CD4-positive, alpha-beta T cell (primary cell): ENCODE results near the gene SMIM44. TPM values are rescaled to one million over a fixed set of nuclear protein-coding genes. Genes with fewer than 3 reads are reported as not detected.

Source experiments
- ATAC-seq: fragments of 200-7000 bp; cut with Tn5 transposase; one replicate; pipeline ENCODE4 v1.10.0; 2022; ENCODE audit warnings: mild to moderate bottlenecking; ENCODE audit not compliant: poor library complexity
- CTCF ChIA-PET: fragments of 350-600 bp; sonication (Branson Sonifier 250); formaldehyde crosslinking; loops from one replicate; lab custom pipeline; 2021; ENCODE audit warnings: antibody characterized with exemption, inconsistent platforms; lab: Charles Lee
- POLR2A ChIA-PET: fragments of 350-600 bp; sonication (Branson Sonifier 250); formaldehyde crosslinking; loops from one replicate; lab custom pipeline; 2021; ENCODE audit warnings: antibody characterized with exemption, inconsistent platforms; lab: Charles Lee
- DNase-seq, 14 experiments: peaks; one replicate each; pipeline ENCODE4 v3.0.0-alpha.2; 2013 to 2020; ENCODE audit warnings: mixed read lengths in 2 of 14
- H3K27ac ChIP-seq, 2 donors: one replicate each; pipeline versions ENCODE4 v1.5.1 to v1.7.0; 2013; ENCODE audit warnings: low read length in 2 of 2, low read depth in 1 of 2, mild to moderate bottlenecking in 1 of 2
- H3K27me3 ChIP-seq, 2 experiments: 1 replicate in 1 of 2; 2 replicates in 1 of 2; pipeline versions ENCODE4 v1.6.1 to v1.7.0; 2013; ENCODE audit warnings: low read length in 2 of 2, control low read depth in 1 of 2, mild to moderate bottlenecking in 1 of 2, moderate library complexity in 1 of 2; ENCODE audit not compliant: insufficient read depth in 2 of 2, control insufficient read depth in 1 of 2
- H3K36me3 ChIP-seq: one replicate; pipeline ENCODE4 v1.6.1; 2013; ENCODE audit warnings: low read length, control low read depth; ENCODE audit not compliant: insufficient read depth
- H3K4me1 ChIP-seq: one replicate; pipeline ENCODE4 v1.6.1; 2013; ENCODE audit warnings: low read length, control low read depth; ENCODE audit not compliant: insufficient read depth
- H3K4me3 ChIP-seq: one replicate; pipeline ENCODE4 v1.5.1; 2013; ENCODE audit warnings: mild to moderate bottlenecking, low read length, moderate library complexity
- H3K9me3 ChIP-seq, 2 experiments: 1 replicate in 1 of 2; 2 replicates in 1 of 2; pipeline versions ENCODE4 v1.6.1 to v1.7.0; 2013; ENCODE audit warnings: low read length in 2 of 2, mild to moderate bottlenecking in 2 of 2, control low read depth in 1 of 2, moderate library complexity in 1 of 2; ENCODE audit not compliant: control insufficient read depth in 1 of 2, insufficient read depth in 1 of 2
- H3K27ac Mint-ChIP-seq: one replicate; pipeline ENCODE4 v1.8.0; 2020; ENCODE audit warnings: mixed read lengths
- H3K27me3 Mint-ChIP-seq: one replicate; pipeline ENCODE4 v1.8.0; 2021; ENCODE audit warnings: mixed read lengths
- H3K36me3 Mint-ChIP-seq: one replicate; pipeline ENCODE4 v1.8.0; 2021; ENCODE audit warnings: low read depth, mixed read lengths
- H3K4me1 Mint-ChIP-seq: one replicate; pipeline ENCODE4 v1.8.0; 2021; ENCODE audit warnings: low read depth, mixed read lengths
- H3K4me3 Mint-ChIP-seq: one replicate; pipeline ENCODE4 v1.8.0; 2020; ENCODE audit warnings: mild to moderate bottlenecking, mixed read lengths
- H3K9me3 Mint-ChIP-seq: one replicate; pipeline ENCODE4 v1.8.0; 2020; ENCODE audit warnings: mixed read lengths
- intact Hi-C, 2 experiments: fragments of 100-400 bp; cut with DNase I in 1 of 2; cut with micrococcal nuclease in 1 of 2; formaldehyde crosslinking; loops; one replicate each; pipeline versions ENCODE4 v1.15.1 to v1.9.0; 2023 to 2025; cut with DNase I, micrococcal nuclease
- total RNA-seq, 174 experiments: library from RNA in 2 of 174; stranded (reverse) in 2 of 174; gene quantifications; one replicate each; pipeline ENCODE4 v1.2.3 and lab custom pipeline; 2021 to 2026
- TF ChIP-seq, protein P1 (sequence below): fragments of 200-600 bp; IDR thresholded peaks from one replicate; pipeline ENCODE4 v1.8.0; 2022; ENCODE audit warnings: antibody characterized with exemption, mild to moderate bottlenecking

The SMIM44 gene
- total RNA-seq, 2 experiments from 2014 or later = not detected

DNA sequence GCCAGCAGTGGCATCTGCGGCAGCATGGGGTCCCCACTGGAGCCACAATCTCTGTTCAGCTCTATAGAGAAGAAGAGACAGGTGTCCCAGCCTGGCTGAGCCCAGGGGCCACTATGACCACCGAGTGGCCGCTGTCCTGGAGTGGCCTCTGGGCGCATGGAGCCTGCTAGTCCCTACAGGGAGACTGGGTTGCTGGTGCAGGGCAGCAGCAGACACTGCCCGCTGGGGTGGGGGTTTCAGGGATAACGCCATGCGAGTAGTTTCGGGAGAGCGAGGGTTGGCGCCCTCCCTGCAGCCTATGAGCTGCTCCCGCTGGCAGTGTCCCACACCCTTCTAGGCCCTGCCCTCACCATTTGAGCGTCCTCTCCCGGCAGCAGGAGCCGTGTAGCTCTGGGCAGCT is 44.8 kb upstream of the SMIM44 start:
- H3K4me3 Mint-ChIP-seq = no peak overlapping the region
- H3K4me1 ChIP-seq = no peaks in the 10 kb centered on the region
- H3K9me3 ChIP-seq = no peaks in the 10 kb centered on the region
- no peaks in the 10 kb centered on the region for H3K27me3 ChIP-seq
- H3K36me3 ChIP-seq = peaks cover 78% of the 10 kb centered on the region
- H3K4me3 ChIP-seq = no peak overlapping the region
- POLR2A ChIA-PET = no interaction called here
- intact Hi-C loops = no loop called here
- no peak for DNase-seq
- no peaks in the 10 kb centered on the region for H3K9me3 Mint-ChIP-seq
- CTCF ChIA-PET = no interaction called here
- H3K4me1 Mint-ChIP-seq = no peaks in the 10 kb centered on the region
- TF ChIP-seq, protein P1, sequence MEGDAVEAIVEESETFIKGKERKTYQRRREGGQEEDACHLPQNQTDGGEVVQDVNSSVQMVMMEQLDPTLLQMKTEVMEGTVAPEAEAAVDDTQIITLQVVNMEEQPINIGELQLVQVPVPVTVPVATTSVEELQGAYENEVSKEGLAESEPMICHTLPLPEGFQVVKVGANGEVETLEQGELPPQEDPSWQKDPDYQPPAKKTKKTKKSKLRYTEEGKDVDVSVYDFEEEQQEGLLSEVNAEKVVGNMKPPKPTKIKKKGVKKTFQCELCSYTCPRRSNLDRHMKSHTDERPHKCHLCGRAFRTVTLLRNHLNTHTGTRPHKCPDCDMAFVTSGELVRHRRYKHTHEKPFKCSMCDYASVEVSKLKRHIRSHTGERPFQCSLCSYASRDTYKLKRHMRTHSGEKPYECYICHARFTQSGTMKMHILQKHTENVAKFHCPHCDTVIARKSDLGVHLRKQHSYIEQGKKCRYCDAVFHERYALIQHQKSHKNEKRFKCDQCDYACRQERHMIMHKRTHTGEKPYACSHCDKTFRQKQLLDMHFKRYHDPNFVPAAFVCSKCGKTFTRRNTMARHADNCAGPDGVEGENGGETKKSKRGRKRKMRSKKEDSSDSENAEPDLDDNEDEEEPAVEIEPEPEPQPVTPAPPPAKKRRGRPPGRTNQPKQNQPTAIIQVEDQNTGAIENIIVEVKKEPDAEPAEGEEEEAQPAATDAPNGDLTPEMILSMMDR = no peak
- no peak for ATAC-seq
- H3K27ac ChIP-seq = no peak overlapping the region
- no peak overlapping the region for H3K27ac Mint-ChIP-seq
- H3K27me3 Mint-ChIP-seq = no peaks in the 10 kb centered on the region
- peaks cover 28% of the 10 kb centered on the region for H3K36me3 Mint-ChIP-seq

DNA sequence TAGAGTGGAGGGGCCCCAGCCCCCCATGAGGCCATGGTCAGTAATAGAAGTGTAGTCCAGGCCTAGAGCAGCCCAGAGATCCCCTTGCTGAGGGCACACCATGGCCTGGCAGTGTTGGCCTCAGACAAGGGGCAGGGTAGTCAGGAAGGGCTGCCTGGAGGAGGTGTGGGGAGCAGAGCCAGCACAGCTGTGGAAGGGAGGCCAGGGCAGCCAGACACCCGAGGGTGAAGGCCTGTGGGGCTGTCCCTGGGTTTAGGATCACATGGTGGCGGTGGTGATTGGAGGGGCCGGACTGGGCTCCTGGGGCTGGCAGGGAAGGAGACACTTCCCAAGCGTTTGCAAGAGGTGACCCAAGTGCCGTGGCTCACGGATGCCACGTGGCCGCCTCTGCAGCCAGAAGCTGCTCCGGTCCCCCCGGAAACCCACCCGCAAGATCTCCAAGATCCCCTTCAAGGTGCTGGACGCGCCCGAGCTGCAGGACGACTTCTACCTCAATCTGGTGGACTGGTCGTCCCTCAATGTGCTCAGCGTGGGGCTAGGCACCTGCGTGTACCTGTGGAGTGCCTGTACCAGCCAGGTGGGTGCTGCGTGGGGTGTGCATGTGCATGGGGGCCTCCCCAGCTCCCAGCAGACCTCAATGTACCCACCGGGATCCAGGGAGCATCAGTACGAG is 44.1 kb upstream of the SMIM44 start:
- ATAC-seq = no peak

DNA sequence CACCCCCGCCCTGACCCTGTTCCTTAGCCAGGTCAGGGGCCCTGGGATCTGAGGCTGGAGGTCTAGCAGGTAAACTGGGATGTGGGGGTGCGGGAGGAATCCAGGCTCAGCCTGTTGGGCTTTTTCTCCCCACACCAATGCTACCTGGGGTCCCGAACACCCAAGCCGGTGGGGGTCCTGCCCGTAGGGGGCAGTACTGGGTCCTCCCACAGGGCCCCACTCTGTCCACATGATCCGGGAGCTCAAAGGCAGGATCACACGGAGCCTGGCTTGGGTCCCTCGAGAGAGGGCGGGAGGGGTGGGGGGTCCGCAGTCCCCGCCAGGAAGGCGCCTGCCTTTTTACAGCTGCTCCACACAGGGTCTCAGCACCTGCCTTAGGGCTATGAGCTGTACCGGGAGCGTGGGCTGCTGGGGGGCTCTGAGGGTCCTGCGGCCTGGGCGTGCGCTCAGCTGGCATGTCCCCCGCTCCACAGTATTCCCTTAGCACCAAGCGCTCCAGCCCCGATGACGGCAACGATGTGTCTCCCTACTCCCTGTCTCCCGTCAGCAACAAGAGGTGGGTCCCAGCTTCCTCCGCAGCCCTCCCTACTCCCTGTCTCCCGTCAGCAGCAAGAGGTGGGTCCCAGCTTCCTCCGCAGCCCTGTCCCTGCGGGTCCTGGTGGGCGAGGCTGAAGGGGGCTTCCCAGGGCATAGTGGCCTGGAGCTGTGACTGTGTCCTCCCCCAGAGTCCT is 43.4 kb upstream of the SMIM44 start:
- Histone ChIP-seq H3K27ac (no peak overlapping the region), H3K4me3 (no peak overlapping the region), H3K9me3 (no peaks in the 10 kb centered on the region), H3K27me3 (no peaks in the 10 kb centered on the region), H3K4me1 (no peaks in the 10 kb centered on the region), H3K36me3 (peaks cover 75% of the 10 kb centered on the region)
- ChIA-PET CTCF (no interaction called here), POLR2A (no interaction called here)
- no peaks in the 10 kb centered on the region for H3K27me3 Mint-ChIP-seq
- DNase-seq = no peak
- TF ChIP-seq, protein P1 = no peak
- no peak for ATAC-seq
- H3K27ac Mint-ChIP-seq = no peak overlapping the region
- H3K4me1 Mint-ChIP-seq = no peaks in the 10 kb centered on the region
- H3K36me3 Mint-ChIP-seq = peaks cover 21% of the 10 kb centered on the region
- intact Hi-C loops = no loop called here
- H3K4me3 Mint-ChIP-seq = no peak overlapping the region
- no peaks in the 10 kb centered on the region for H3K9me3 Mint-ChIP-seq

More for the DNA sequence above, 44.1 kb upstream of the SMIM44 start:
- Mint-ChIP-seq H3K9me3 (no peaks in the 10 kb centered on the region), H3K4me1 (no peaks in the 10 kb centered on the region), H3K27ac (no peak overlapping the region), H3K27me3 (no peaks in the 10 kb centered on the region), H3K4me3 (no peak overlapping the region), H3K36me3 (peaks cover 23% of the 10 kb centered on the region)
- Histone ChIP-seq H3K4me1 (no peaks in the 10 kb centered on the region), H3K9me3 (no peaks in the 10 kb centered on the region), H3K27ac (no peak overlapping the region), H3K36me3 (peaks cover 78% of the 10 kb centered on the region), H3K4me3 (no peak overlapping the region), H3K27me3 (no peaks in the 10 kb centered on the region)
- intact Hi-C loops = no loop called here
- ChIA-PET CTCF (no interaction called here), POLR2A (no interaction called here)
- DNase-seq = no peak
- TF ChIP-seq, protein P1 = no peak
